HG02981 (cell line): ENCODE measurements around the gene SLC30A1.
"Not testable (repeated sequence)": the region's sequence is repeated elsewhere in the genome, so short reads cannot be mapped to it uniquely, and the experiment has no call there.

Experiments
- ATAC-seq: cut with Tn5 transposase; IDR thresholded peaks from one replicate; pipeline ENCODE4 v1.9.1; 2021; ENCODE audit warnings: mild to moderate bottlenecking, moderate library complexity; ENCODE audit not compliant: unreplicated experiment

SLC30A1 gene, protein sequence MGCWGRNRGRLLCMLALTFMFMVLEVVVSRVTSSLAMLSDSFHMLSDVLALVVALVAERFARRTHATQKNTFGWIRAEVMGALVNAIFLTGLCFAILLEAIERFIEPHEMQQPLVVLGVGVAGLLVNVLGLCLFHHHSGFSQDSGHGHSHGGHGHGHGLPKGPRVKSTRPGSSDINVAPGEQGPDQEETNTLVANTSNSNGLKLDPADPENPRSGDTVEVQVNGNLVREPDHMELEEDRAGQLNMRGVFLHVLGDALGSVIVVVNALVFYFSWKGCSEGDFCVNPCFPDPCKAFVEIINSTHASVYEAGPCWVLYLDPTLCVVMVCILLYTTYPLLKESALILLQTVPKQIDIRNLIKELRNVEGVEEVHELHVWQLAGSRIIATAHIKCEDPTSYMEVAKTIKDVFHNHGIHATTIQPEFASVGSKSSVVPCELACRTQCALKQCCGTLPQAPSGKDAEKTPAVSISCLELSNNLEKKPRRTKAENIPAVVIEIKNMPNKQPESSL

DNA sequence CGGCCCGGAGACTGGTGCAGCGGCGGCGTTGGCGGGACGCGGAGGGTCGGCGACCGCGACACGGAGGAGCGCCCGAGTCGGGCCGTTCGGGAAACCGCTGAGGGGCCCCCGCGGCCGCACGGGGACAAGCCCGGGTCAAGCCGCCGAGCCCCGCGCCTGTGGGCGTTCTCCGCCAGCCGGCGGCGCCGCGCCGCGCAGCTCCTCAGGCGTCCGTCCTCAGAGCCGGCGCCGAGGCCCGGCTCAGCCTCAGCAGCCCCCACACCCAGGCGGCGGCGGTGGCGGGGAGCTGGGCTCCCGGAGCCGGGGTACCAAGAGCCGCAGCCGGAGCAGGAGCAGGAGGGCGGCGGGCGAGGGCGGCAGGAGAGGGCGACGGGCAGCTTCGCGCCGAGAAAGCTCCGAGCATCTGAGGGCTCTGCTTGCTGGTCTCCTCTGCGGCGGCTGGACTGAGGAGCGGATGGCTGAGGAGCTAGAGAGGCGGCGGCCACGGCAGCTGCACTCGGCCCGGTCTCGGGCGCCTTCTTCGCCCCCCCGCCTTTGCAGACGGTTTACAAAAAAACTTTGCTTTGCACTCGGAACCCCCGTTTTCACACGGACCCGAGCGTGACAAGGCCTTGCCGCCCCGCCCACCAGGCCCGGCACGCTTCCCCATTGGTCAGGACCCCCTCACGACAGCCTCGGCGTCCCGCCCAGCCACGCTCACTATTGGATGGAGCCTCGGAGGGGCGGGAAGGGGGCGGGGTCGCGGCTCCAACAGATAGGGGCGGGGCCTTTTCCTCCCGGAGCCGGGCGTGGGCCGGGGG is at the start of gene SLC30A1:
TSS of gene SLC30A1 (minus strand) at position 522 of the 800 bp plus-strand sequence. CDS start 549 bp downstream, outside the sequence.
- ATAC-seq = peak; percentile 82

DNA sequence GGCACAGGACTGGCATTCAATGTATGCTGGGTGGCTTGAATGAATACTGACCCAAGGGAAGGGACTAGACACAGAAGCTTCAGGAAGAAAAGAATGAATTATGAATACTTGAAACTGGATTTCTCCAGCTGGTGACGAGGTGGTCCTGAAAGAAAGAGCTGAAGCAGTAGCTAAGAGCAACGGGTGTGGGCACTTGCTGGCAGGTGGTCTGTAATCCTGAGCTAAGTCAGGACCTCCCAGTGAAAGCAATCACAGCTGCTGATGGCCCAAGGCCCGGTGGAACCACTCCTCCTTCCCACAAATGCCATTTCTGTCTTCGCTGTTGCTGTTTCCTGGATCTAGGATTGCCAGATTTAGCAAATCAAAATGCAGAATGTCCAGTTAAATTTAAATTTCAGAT is 49.5 kb upstream of the SLC30A1 start:
- no peak for ATAC-seq

DNA sequence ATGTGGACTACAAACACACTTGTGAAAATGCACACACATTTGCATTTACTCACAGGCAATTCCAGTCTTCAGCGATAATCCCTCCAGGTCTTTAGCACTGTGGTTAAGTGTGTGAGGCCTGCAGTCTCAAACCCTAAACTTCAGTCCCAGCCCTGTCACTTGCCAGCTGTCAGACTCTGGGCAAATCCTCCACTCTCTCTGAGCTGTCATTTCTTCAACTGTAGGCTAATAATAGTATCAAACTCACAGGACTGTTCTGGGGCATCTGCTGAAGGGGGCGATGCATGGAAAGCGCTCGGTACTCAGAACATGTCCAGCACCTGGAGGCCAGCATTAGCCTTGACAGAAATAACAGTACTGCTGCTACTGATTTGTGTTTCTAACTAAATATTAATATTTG is 48.3 kb upstream of the SLC30A1 start:
- no peak for ATAC-seq

DNA sequence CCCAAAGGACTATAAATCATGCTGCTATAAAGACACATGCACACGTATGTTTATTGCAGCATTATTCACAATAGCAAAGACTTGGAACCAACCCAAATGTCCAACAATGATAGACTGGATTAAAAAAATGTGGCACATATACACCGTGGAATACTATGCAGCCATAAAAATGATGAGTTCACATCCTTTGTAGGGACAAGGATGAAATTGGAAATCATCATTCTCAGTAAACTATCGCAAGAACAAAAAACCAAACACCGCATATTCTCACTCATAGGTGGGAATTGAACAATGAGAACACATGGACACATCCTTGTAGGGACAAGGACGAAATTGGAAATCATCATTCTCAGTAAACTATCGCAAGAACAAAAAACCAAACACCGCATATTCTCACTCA is 46.9 kb upstream of the SLC30A1 start:
- not testable (repeated sequence) for ATAC-seq

DNA sequence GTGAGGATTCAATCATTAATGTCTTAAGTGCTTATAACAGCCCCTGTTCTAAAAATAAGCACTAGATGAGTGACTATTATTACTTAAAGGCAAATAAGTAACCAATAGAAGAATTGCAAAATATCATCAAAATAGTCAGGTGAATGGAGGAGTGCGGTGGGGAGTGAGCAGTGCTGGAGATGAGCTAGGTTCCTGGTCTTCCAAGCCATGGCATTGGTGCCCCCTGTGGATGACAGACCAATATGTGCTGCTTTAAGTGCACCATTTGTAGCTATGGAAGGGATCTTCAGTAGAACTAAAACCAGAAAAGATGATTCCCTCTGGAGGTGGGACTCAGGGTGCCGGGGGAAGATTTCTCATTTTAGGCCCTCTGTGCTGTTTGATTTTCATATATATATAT is 46.1 kb upstream of the SLC30A1 start:
- no peak for ATAC-seq

DNA sequence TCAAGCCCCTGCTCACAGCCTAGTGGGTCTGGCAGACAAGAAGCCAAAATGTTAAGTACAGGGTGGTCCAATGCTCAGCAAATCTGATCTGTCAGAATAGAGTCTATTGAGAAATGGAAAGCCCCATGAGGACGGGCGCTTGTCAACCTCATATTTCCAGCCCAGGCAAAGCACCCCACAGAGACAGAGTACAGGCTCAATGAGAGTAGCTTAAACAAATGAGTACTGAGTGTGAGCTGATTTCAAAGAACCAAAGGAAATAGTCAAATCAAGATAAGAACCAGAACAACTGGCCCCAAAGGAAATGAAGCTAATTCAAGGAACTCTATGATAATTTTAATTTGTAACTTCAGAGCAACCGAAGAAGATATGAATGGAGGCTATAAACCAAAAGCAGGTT is 44.6 kb upstream of the SLC30A1 start:
- ATAC-seq = no peak

DNA sequence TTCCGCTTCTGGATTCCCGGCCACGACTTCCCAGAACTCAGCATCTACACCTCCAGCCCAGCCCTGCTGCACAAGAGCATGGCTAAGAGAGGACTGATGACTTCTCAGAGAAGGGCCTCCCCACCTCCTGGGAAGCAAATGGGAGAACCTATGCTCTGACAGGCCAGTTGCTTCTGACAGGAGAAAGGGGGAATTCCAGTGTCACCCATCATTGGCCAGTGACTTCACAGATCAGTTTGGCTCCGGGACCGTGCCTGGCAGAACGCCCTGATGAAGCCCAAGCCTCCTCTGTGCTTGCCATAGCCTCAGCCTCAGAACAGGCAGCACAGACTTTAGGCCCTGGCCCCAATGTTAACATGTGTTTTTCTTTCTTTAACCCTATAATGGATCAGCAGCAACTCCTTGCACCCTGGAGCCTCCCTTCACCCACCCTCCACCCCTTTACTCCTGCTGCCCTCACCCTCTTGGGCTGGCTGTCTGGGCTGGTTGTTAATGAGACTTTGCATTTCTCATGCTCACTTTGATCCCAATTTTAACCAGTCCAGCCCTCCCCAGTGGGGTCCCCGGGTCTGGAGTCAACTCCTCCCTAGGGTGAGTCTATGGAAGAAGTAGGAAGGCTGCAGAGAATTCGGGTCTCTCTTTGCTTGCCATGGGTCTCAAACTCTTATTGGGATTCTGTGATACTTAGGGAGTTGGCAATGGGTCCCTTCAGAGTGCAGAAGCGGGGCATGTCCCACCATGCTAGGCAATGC is 42.7 kb upstream of the SLC30A1 start:
- no peak for ATAC-seq

DNA sequence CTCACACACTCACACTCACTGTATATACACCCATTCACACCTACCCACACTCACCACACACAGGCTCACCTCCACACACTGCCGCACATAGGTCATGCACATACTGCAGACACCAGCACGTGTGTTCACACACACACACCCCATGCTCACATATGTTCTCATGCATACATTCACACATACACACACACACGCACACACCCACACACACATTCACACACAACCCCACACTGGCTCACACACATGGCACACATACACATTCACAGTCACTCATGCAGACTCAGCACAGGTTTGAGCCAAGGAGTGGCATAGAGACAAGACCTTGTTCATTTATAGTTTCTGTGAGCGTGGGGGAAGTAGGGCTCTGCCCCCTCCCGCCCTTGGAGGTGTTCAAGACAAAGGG is 41.1 kb upstream of the SLC30A1 start:
- ATAC-seq = no peak

DNA sequence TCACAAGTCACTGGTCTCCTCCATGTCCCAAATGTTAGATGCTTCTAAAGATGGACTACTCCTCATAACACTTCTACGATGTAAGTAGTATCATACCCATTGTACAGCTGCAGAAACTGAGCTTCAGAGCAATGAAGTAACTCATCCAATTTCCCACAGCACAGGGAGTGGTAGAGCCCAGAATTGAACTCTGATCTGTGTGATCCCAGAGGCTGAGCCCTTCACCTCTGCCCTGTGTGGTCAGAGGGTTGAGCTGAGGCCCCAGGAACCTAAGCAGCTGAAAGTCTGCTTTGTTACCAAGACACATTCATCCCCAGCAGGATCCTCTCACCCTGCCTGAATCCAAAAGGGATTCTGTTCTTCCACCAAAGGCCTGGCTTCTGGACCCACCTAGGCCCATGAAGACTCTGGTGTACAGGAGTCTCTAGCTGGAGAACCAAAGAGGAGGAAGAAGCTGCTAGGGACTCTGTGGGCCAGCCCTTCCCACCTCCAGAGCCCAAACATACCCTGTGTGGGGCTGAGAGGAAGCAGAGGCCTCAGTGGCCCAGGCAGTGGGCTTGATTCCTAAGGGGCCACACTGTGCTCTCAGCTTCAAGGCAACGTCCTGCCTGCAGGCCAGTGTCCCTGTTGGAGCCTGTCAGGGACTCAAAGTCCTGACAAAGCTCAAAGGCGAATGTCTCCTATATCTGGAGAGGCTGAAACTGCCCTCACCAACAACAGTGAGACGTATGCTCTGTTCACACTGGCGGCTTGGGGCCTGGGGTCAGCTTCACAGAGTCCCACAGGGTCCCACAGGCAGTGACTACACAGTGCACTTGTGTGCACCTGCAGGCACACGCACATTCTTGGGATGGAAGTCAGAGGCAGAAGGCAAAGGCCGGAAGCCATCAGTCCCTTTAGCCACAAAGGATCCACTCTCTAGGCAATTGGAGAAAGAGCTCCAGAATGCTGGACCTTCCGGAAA is 40.4 kb upstream of the SLC30A1 start:
- ATAC-seq = no peak

DNA sequence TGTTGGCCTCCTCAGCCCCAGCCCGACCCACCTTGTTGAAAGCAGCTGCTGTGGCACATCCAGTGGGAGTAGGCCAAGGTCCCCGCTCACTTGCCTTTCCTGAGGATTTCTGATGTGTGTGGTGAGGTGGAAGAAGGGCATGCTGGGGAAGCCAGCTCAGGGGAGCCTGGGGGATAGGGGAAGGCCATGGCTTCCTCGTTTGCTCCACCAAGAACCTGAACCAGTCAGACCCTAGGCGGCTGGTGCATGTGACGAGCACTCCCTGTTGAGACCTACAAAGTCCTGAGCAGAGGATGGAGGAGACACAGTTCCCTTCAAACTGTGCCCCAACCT is 38.0 kb upstream of the SLC30A1 start:
- no peak for ATAC-seq

DNA sequence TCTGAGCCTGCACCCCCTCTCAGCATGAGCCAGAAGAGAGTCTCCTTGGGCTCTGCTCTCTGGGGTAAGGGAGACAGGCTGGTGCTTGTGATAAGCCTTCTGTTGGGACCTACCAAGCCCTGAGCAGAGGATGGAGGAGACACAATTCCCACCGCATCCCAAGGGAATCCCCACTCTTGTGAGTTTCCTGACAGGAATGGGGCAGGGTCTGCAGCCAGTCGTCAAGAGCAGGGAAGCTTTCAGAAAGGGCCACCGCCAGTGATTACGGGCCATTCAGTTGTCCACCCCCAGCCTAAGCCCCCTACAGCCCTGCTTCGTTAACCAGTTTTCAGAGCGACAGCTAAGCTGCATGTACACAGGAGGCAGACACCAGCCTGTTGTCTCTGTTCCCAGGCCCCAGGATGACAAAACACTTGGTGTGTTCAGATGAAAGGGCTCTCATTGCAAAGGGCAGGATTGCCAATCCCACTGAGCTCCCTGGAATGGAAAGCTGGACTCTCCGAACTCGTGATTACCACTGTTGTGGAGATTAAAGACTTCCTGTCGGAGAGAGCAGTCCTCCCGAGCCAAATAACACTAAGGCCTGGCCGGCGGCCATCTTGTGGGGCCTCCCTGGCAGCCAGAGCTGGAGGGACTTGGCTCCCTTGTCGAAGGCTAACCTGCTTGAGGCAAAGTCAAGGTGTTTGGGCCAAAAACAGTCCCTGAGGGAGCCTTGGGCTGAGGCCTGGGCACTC is 37.4 kb upstream of the SLC30A1 start:
- ATAC-seq = no peak

DNA sequence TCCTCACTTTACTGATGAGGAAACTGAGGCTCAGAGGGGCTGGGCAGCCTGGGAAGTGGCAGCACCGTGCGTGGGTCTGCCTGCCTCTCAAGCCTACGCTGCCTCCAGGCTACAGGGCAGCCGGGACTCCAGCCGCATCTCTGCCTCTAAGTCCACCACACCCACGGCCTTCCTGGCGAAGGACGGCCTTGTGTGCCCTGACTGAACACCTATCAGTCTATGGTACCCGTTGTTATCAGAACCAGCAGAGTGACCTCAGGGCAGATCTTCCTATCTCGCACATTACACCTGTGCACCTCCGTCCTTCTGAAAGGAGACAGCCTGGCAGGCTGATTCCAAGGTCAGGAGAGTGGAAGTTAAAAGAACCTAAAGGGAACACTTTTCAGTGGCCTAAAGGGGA is 35.7 kb upstream of the SLC30A1 start:
- no peak for ATAC-seq

DNA sequence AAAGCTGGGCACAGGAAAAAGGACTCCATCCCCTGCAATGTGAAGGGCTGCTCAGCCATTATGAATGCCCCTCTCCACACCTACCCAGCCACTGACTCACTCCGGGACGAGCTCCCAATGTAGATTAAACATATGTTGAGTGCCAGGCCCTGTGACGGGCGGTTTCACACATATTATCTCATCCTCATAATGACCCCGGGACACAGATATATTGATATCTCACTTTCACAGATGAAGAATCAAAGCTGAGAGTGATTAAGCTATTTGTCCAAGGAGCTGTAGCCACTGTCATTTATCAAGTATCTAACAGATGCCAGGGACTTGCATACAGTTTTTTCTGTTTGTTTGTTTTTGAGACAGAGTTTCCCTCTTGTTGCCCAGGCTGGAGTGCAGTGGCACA is 35.0 kb upstream of the SLC30A1 start:
- no peak for ATAC-seq

DNA sequence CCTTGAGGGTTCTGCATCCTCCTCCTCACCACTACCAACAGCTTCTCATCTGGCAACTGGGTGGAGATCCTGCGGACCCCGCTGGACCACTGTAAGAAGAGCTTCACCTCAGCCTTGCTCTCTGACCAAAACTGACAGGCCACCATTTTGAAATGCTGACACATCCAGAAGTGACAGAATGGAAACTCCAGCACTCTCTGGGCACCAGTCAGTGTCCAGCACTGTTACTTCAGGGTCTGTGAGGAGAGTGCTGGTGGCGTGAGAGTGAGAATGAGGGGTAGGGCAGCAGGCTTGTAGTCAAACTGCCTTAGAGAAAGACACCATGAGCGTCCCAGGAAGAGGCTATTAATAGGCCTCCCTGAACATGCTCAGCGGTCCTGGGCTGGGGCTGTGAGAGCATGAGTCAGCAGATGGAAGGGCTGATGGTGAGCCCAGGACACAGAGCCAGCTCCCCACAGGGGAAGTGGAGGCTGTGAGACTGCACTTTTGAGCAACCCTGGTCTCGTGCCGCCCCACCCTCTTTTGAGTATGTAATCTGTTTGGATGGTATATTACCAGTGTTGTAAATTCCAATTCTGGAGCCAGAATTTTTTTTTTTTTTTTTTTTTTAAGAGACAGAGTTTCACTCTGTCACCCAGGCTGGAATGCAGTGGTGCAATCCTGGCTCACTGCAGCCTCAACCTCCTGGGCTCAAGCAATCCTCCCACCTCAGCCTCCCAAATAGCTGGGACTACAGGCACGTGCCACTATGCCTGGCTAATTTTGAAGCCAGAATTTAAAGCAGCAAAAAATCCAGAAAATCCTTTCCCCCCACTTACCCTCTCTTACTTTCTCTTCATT is 34.4 kb upstream of the SLC30A1 start:
- ATAC-seq = no peak

DNA sequence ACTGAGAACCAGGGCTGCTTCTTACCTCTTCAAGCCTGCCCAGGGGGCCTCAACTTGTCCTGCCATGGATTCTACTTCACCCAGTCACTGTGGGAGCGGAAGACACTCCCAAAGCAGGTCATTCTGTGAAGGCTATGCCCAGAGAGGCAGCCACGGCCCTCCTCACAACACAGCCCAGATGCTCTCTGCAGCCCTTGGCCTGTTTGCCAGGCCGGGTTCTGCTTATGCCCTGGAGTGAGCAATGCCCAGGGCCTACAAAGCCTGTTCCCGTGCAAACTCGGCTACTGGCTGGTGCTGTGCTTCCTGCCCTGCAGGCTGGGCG is 33.8 kb upstream of the SLC30A1 start:
- no peak for ATAC-seq

DNA sequence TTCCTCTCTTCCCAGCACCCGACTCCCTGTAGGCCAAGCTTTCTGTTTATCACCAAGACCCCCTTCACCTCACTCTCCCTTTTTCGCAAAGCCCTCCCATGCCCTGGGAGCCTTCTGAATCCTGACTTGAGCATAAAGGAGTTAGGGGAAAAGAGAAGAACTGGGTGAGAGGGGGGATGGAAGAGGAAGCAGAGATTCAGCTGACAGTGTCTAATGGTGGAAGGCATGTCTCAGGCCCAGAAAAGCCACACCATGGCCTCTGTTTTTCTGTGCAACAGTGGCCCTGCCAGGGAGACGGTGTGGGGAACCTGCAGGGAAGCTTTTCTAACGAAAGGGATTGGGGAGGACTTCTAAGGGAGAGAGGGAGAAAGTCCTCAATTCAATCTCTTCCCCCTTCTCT is 32.9 kb upstream of the SLC30A1 start:
- ATAC-seq = no peak

DNA sequence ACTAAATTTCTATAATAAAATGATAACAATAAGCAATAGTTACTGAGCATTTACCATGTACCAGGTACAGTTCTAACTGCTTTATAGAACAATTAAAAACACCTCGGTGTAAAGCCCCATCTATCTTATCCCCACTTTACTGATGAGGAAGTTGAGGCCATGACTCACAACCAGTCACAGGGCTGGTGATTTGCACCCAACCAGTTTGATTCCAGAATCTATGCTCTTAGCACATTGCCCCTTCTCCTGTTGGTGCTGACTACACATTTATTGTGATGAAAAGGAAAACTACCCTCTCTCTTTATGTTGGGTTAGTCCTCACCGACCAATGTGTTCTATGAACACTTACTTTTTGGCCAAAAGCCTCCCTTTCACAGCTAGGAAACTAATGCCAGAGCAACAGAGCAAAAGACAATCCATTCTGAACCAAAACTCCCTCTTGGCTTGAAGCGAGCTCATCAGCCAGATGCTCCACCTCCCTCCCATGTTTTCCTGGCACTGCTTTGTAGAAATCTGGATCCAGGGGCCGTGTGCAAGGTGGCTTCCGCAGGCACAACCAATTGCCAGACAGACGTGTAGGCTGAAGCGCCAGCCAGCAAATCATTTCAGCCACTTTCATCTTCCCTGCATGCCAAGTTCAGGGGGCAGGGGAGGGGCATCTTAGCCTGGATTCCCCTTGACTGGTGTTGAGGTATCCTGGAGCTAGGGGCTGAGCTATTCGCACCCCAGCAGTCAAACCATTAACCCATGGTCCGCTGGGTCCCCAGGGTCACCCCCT is 32.0 kb upstream of the SLC30A1 start:
- no peak for ATAC-seq
